Measurements from ENCODE around the gene YY2.
A peak's percentile ranks its signal among the peaks of the same experiment; 100 is the strongest.

Gene YY2

DNA sequence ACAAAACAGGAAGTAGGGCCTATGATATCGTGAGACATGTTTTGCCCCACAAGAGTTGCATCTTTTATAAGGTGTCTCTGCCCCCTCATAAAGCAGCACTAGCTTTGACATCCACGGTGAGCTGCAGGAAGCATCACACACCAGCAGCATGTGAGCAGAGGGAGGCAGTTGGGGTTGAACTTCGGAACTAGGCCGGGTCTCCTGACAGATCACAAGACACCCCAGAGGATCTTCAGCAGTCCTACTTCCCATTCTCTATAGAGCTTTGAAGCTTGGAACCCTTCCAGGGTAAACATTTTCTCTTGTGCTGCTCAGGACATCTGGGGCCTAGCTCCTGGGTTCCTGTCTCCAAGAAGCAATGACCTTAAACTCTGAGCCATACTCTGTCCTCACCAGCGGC lies 27.5 kb downstream of the YY2 start:
- H3K4me3 ChIP-seq = no peak overlapping the region
- no peak for DNase-seq (ENCODE audit: low read depth, low spot score)
- no peak overlapping the region for H3K9ac ChIP-seq (ENCODE audit: insufficient read length)
- TF ChIP-seq POLR2AphosphoS5 (IDR thresholded peaks at IDR 0.05; ENCODE audit: borderline replicate concordance, low read depth, low read length) (no peak), EZH2 (IDR thresholded peaks at IDR 0.05) (no peak), FOXP2 (optimal IDR thresholded peaks at IDR 0.05; ENCODE audit: control extremely low read depth, extremely low read length, insufficient read depth) (no peak)
- H3K27ac ChIP-seq = no peak overlapping the region
- no peaks in the 10 kb centered on the region for H3K36me3 ChIP-seq (ENCODE audit: insufficient read depth, low read length)
- no peaks in the 10 kb centered on the region for H3K9me3 ChIP-seq (ENCODE audit: low read depth, low read length)

DNA sequence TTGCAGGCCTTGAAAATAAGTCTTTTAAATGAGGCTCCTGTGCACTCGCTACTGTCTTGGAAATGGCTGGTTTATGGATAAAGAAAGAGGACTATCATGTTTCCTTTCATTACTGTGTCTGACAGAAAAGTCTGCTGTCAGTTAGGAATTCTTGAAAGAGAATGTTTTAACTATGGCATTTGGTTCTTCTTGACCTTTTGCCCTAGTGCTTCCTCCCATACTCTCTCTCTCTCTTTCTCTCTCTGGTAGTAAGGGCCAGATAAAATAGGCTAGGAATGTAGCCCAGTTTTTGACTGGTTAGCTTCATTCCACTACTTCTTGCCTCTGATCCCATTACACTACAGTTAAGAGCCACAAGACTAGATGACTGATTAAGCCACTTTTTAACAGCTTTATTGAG lies 29.8 kb downstream of the YY2 start:
- no peak overlapping the region for H3K9ac ChIP-seq (ENCODE audit: insufficient read length)
- H3K9me3 ChIP-seq (ENCODE audit: low read depth, low read length) = no peaks in the 10 kb centered on the region
- no peak overlapping the region for H3K27ac ChIP-seq
- DNase-seq (ENCODE audit: low read depth, low spot score) = no peak
- TF ChIP-seq POLR2AphosphoS5 (IDR thresholded peaks at IDR 0.05; ENCODE audit: borderline replicate concordance, low read depth, low read length) (no peak), FOXP2 (optimal IDR thresholded peaks at IDR 0.05; ENCODE audit: control extremely low read depth, extremely low read length, insufficient read depth) (no peak), EZH2 (IDR thresholded peaks at IDR 0.05) (no peak)
- no peaks in the 10 kb centered on the region for H3K36me3 ChIP-seq (ENCODE audit: insufficient read depth, low read length)
- H3K4me3 ChIP-seq = no peak overlapping the region

DNA sequence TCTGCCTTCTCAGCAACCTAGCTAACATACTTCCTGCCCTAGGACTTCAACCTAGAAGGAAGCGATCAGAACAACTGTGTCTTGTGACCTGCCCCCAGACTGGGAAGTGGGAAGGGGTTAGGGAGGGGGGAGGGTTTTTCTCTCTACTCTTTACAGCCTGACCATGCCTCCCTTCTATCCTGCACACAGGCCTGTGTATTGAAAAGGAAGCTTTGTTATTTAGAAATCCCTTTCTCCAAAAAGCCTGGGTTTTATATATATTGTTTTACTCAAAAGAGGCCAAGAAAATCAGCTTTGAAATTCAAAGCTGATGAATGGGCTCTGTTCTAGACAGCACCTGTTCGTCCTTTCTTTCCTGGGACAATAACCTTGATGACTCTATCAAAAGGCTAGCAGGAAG lies 49.5 kb downstream of the YY2 start:
- TF ChIP-seq POLR2AphosphoS5 (IDR thresholded peaks at IDR 0.05; ENCODE audit: borderline replicate concordance, low read depth, low read length) (no peak), FOXP2 (optimal IDR thresholded peaks at IDR 0.05; ENCODE audit: control extremely low read depth, extremely low read length, insufficient read depth) (no peak), EZH2 (IDR thresholded peaks at IDR 0.05) (no peak)
- H3K36me3 ChIP-seq (ENCODE audit: insufficient read depth, low read length) = no peaks in the 10 kb centered on the region
- DNase-seq (ENCODE audit: low read depth, low spot score) = no peak
- H3K9me3 ChIP-seq (ENCODE audit: low read depth, low read length) = no peaks in the 10 kb centered on the region
- H3K4me3 ChIP-seq = no peak overlapping the region
- no peak overlapping the region for H3K9ac ChIP-seq (ENCODE audit: insufficient read length)
- H3K27ac ChIP-seq = no peak overlapping the region

DNA sequence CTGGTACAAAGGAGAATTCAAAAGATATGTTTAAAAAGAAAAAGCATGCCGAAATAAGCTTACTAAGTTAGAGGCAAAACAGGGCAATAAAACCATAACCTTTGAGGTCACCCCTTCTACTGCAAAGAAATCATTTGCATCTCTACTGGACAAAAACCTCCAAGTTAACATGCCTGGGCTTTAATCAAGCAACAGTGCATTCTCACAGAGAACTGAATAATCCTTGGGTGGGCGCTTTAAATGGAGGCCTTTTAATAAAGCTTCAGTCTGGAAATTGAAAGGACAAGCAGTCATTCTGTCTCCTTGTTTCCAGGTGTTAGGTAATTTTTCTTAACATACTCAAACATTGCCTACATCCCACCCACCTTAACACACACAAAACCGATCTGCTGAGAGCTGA lies 50.2 kb downstream of the YY2 start:
- Histone ChIP-seq H3K9me3 (ENCODE audit: low read depth, low read length) (no peaks in the 10 kb centered on the region), H3K4me3 (no peak overlapping the region), H3K27ac (no peak overlapping the region), H3K36me3 (ENCODE audit: insufficient read depth, low read length) (no peaks in the 10 kb centered on the region), H3K9ac (ENCODE audit: insufficient read length) (no peak overlapping the region)
- no peak for TF ChIP-seq FOXP2 (optimal IDR thresholded peaks at IDR 0.05; ENCODE audit: control extremely low read depth, extremely low read length, insufficient read depth)
- no peak for DNase-seq (ENCODE audit: low read depth, low spot score)

DNA sequence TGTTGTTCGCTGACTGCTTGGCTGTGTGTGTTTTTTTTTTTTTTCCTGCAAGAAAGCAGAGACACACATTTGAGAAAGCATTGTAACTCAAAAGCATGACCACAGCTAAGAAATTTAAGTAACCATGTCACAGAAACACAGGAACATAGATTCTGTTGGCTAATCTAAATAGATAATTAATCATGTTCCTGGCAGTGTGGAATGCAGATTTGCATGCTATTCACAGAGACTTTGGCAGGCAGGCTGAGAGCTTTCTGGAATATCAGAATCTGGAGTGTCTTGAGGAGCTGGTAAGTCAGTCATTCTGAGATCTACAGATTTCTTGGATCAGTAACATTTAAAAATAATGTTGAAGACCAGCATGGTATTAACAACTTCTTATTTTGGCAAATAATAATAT lies 51.5 kb downstream of the YY2 start:
- Histone ChIP-seq H3K36me3 (ENCODE audit: insufficient read depth, low read length) (no peaks in the 10 kb centered on the region), H3K9ac (ENCODE audit: insufficient read length) (no peak overlapping the region), H3K27ac (peak overlapping the region; percentile 55; the same call in 1 of the 2 replicates), H3K4me3 (0 out of 2 replicates have a peak overlapping the region, but pooled peaks have one; percentile 18), H3K9me3 (ENCODE audit: low read depth, low read length) (no peaks in the 10 kb centered on the region)
- TF ChIP-seq EZH2 (IDR thresholded peaks at IDR 0.05) = no peak
- no peak for TF ChIP-seq FOXP2 (optimal IDR thresholded peaks at IDR 0.05; ENCODE audit: control extremely low read depth, extremely low read length, insufficient read depth)
- no peak for TF ChIP-seq POLR2AphosphoS5 (IDR thresholded peaks at IDR 0.05; ENCODE audit: borderline replicate concordance, low read depth, low read length)
- DNase-seq (ENCODE audit: low read depth, low spot score) = no peak

Measured in SK-N-MC (cell line).